Measurements from ENCODE around the gene PRPF19. TPM values are rescaled to one million over a fixed set of nuclear protein-coding genes. Genes with fewer than 3 reads are reported as not detected.

PRPF19 gene
- total and polyA plus RNA-seq, 2 of the 13 experiments (the other 11 are each of a cell fraction or from before 2014, with no cell fraction given): 27.4 to 91.1 TPM

- TF ChIP-seq, protein P1, sequence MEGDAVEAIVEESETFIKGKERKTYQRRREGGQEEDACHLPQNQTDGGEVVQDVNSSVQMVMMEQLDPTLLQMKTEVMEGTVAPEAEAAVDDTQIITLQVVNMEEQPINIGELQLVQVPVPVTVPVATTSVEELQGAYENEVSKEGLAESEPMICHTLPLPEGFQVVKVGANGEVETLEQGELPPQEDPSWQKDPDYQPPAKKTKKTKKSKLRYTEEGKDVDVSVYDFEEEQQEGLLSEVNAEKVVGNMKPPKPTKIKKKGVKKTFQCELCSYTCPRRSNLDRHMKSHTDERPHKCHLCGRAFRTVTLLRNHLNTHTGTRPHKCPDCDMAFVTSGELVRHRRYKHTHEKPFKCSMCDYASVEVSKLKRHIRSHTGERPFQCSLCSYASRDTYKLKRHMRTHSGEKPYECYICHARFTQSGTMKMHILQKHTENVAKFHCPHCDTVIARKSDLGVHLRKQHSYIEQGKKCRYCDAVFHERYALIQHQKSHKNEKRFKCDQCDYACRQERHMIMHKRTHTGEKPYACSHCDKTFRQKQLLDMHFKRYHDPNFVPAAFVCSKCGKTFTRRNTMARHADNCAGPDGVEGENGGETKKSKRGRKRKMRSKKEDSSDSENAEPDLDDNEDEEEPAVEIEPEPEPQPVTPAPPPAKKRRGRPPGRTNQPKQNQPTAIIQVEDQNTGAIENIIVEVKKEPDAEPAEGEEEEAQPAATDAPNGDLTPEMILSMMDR (CRISPR knock-in tag; IDR thresholded peaks at IDR 0.05): peak; percentile 95
- TF ChIP-seq, protein P2, sequence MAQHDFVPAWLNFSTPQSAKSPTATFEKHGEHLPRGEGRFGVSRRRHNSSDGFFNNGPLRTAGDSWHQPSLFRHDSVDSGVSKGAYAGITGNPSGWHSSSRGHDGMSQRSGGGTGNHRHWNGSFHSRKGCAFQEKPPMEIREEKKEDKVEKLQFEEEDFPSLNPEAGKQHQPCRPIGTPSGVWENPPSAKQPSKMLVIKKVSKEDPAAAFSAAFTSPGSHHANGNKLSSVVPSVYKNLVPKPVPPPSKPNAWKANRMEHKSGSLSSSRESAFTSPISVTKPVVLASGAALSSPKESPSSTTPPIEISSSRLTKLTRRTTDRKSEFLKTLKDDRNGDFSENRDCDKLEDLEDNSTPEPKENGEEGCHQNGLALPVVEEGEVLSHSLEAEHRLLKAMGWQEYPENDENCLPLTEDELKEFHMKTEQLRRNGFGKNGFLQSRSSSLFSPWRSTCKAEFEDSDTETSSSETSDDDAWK (CRISPR knock-in tag; IDR thresholded peaks at IDR 0.05): no peak
- TF ChIP-seq NR3C1 (CRISPR knock-in tag; IDR thresholded peaks at IDR 0.05): no peak
- TF ChIP-seq RXRB (CRISPR knock-in tag; IDR thresholded peaks at IDR 0.05; ENCODE audit: borderline replicate concordance): peak; percentile 27; the same call in 1 of the 2 replicates
- TF ChIP-seq MAFF (IDR thresholded peaks at IDR 0.05; ENCODE audit: low read depth, low read length): no peak
- no peak for TF ChIP-seq NFIC (IDR thresholded peaks at IDR 0.05; ENCODE audit: low read length)
- TF ChIP-seq RNF219 (CRISPR knock-in tag; IDR thresholded peaks at IDR 0.05): no peak
- TF ChIP-seq MIER3 (CRISPR knock-in tag; IDR thresholded peaks at IDR 0.05; ENCODE audit: borderline replicate concordance): no peak
- no peak for TF ChIP-seq ZNF432 (CRISPR knock-in tag; IDR thresholded peaks at IDR 0.05; ENCODE audit: borderline replicate concordance)
- TF ChIP-seq EZH2 (conservative IDR thresholded peaks at IDR 0.05; ENCODE audit: low read depth, low read length): no peak
- no peak for TF ChIP-seq LCORL (IDR thresholded peaks at IDR 0.05)
- TF ChIP-seq LCORL (CRISPR knock-in tag; IDR thresholded peaks at IDR 0.05): no peak
Observed at GRCh38 chr11:60887556-60887955, 18.8 kb downstream of the PRPF19 start (continued).

Data from HepG2 (cell line).